ENCODE measurements around the gene COL24A1. TPM values are rescaled to one million over a fixed set of nuclear protein-coding genes. Genes with fewer than 3 reads are reported as not detected.

Gene COL24A1
- total and polyA plus RNA-seq, 2 donors (not counting 1 experiment from before 2014, with no cell fraction given): not detected

DNA sequence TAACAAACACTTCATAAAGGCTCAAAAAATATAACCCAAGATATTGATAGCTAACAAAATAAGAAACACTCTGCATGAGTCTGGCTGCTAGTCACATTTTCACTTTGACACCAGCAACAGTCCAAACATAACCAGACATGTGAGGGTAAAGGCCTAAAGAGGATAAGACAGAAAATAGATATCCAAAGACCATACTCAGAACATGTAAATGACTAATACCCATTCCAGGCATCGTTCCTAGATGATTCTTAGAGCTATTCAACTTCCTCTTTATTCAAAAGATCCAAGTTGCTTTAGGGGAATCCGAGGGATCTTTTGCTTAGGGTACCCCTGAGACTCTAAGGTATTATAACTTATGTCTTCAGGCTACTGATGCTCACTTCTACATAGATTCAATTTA is 5.1 kb downstream of the COL24A1 start:
- CTCF ChIA-PET: no interaction called here
- WGBS (ENCODE audit: insufficient coverage): no CpG with 5 or more reads among the region's 2 CpGs
- H3K9me3 ChIP-seq (ENCODE audit: control extremely low read depth in 1 of 3, control insufficient read depth in 2 of 3, insufficient read depth in 1 of 3, low read length in 2 of 3): no peaks in the 10 kb centered on the region
- no peaks in the 10 kb centered on the region for H3K36me3 ChIP-seq (replicated peaks in 1 of 2; ENCODE audit: control extremely low read depth in 1 of 2, control insufficient read depth in 1 of 2, extremely low read depth in 1 of 2, insufficient read depth in 2 of 2, low read length in 1 of 2)
- H3K4me1 ChIP-seq (ENCODE audit: control insufficient read depth in 2 of 2, insufficient read depth in 2 of 2, low read length in 2 of 2): peaks cover 8% of the 10 kb centered on the region in 2 donors
- Mint-ChIP-seq H3K4me1 (peaks cover 3% of the 10 kb centered on the region), H3K27ac (no peak overlapping the region), H3K9me3 (ENCODE audit: insufficient read depth) (no peaks in the 10 kb centered on the region), H3K4me3 (no peak overlapping the region), H3K27me3 (peaks cover 21% of the 10 kb centered on the region)
- POLR2A ChIA-PET: no interaction called here
- peaks cover 0 to 23% (median 4%) of the 10 kb centered on the region in 4 experiments for H3K27me3 ChIP-seq (replicated peaks in 1 of 4; ENCODE audit: control extremely low read depth in 1 of 4, control insufficient read depth in 3 of 4, insufficient read depth in 4 of 4, low read length in 3 of 4)
- H3K4me2 ChIP-seq (replicated peaks; ENCODE audit: low read depth, low read length, poor library complexity, severe bottlenecking): no peak overlapping the region
- ATAC-seq (ENCODE audit: low read depth) (no peak), DNase-seq (no peak)
- no peak overlapping the region for H3K4me3 ChIP-seq (ENCODE audit: control extremely low read depth in 1 of 5, extremely low read depth in 1 of 5, insufficient read depth in 1 of 5, low read depth in 2 of 5, low read length in 4 of 5)
- H4K20me1 ChIP-seq (ENCODE audit: control insufficient read depth, insufficient read depth, low read length, poor library complexity, severe bottlenecking): no peaks in the 10 kb centered on the region
- no peak overlapping the region for H3K9ac ChIP-seq (ENCODE audit: low read length)
- no peak overlapping the region for H3K27ac ChIP-seq (ENCODE audit: low read length in 2 of 2)
- intact Hi-C loops (cut with micrococcal nuclease): no loop called here
- no peak overlapping the region for H2AFZ ChIP-seq (ENCODE audit: insufficient read depth, low read depth, low read length, poor library complexity, severe bottlenecking)
- no peaks in the 10 kb centered on the region for H3K79me2 ChIP-seq (ENCODE audit: control insufficient read depth, insufficient read depth, low read length)
- no peak for TF ChIP-seq EZH2 (IDR thresholded peaks at IDR 0.05; ENCODE audit: borderline replicate concordance, insufficient read depth, low read depth, low read length, poor library complexity, severe bottlenecking)
- TF ChIP-seq, protein P1, sequence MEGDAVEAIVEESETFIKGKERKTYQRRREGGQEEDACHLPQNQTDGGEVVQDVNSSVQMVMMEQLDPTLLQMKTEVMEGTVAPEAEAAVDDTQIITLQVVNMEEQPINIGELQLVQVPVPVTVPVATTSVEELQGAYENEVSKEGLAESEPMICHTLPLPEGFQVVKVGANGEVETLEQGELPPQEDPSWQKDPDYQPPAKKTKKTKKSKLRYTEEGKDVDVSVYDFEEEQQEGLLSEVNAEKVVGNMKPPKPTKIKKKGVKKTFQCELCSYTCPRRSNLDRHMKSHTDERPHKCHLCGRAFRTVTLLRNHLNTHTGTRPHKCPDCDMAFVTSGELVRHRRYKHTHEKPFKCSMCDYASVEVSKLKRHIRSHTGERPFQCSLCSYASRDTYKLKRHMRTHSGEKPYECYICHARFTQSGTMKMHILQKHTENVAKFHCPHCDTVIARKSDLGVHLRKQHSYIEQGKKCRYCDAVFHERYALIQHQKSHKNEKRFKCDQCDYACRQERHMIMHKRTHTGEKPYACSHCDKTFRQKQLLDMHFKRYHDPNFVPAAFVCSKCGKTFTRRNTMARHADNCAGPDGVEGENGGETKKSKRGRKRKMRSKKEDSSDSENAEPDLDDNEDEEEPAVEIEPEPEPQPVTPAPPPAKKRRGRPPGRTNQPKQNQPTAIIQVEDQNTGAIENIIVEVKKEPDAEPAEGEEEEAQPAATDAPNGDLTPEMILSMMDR (IDR thresholded peaks at IDR 0.05): no peak

DNA sequence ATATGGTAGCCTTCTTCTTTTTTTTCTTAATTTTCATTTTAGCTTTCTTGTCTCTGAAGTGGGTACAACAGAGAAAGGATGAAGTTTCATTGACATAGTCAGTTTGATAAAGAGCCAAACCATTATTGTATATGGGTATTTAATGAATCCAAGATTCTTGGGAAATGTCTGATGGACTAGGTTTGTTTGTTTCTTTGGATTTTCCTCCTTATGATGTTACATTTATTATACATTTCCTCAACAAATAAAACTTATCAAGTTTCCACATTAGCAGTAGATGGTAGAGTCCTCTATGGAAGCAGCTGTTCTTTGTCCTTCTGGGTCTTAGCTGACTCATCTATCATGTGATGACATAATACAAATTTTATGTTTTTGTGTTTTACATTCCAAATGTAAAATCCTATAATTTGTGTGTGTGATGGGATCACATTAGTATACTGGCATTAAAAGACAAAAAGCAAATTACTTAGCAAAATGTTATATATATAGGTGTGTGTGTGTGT is 6.0 kb downstream of the COL24A1 start:
- Histone ChIP-seq H3K27me3 (replicated peaks in 1 of 4; ENCODE audit: control extremely low read depth in 1 of 4, control insufficient read depth in 3 of 4, insufficient read depth in 4 of 4, low read length in 3 of 4) (peaks cover 0 to 15% (median under 1%) of the 10 kb centered on the region in 4 experiments), H3K9ac (ENCODE audit: low read length) (no peak overlapping the region), H2AFZ (ENCODE audit: insufficient read depth, low read depth, low read length, poor library complexity, severe bottlenecking) (no peak overlapping the region), H3K4me2 (replicated peaks; ENCODE audit: low read depth, low read length, poor library complexity, severe bottlenecking) (no peak overlapping the region), H3K79me2 (ENCODE audit: control insufficient read depth, insufficient read depth, low read length) (no peaks in the 10 kb centered on the region), H4K20me1 (ENCODE audit: control insufficient read depth, insufficient read depth, low read length, poor library complexity, severe bottlenecking) (no peaks in the 10 kb centered on the region), H3K36me3 (replicated peaks in 1 of 2; ENCODE audit: control extremely low read depth in 1 of 2, control insufficient read depth in 1 of 2, extremely low read depth in 1 of 2, insufficient read depth in 2 of 2, low read length in 1 of 2) (no peaks in the 10 kb centered on the region), H3K4me3 (ENCODE audit: control extremely low read depth in 1 of 5, extremely low read depth in 1 of 5, insufficient read depth in 1 of 5, low read depth in 2 of 5, low read length in 4 of 5) (no peak overlapping the region), H3K9me3 (ENCODE audit: control extremely low read depth in 1 of 3, control insufficient read depth in 2 of 3, insufficient read depth in 1 of 3, low read length in 2 of 3) (no peaks in the 10 kb centered on the region), H3K27ac (ENCODE audit: low read length in 2 of 2) (no peak overlapping the region), H3K4me1 (ENCODE audit: control insufficient read depth in 2 of 2, insufficient read depth in 2 of 2, low read length in 2 of 2) (peaks cover under 1% of the 10 kb centered on the region in 2 donors)
- DNase-seq (no peak), ATAC-seq (ENCODE audit: low read depth) (no peak)
- POLR2A ChIA-PET: no interaction called here
- H3K9me3 Mint-ChIP-seq (ENCODE audit: insufficient read depth): no peaks in the 10 kb centered on the region
- intact Hi-C loops (cut with micrococcal nuclease): no loop called here
- CTCF ChIA-PET: no interaction called here
- H3K4me1 Mint-ChIP-seq: no peaks in the 10 kb centered on the region
- TF ChIP-seq EZH2 (IDR thresholded peaks at IDR 0.05; ENCODE audit: borderline replicate concordance, insufficient read depth, low read depth, low read length, poor library complexity, severe bottlenecking): no peak
- TF ChIP-seq, protein P1 (IDR thresholded peaks at IDR 0.05): no peak
- no peak overlapping the region for H3K4me3 Mint-ChIP-seq
- H3K27me3 Mint-ChIP-seq: peaks cover 15% of the 10 kb centered on the region
- H3K27ac Mint-ChIP-seq: no peak overlapping the region
